WTC11 (cell line): ENCODE data around the gene DNAH1. TPM values are rescaled to one million over a fixed set of nuclear protein-coding genes. Genes with fewer than 3 reads are reported as not detected.

Experiments
- ATAC-seq: fragments of 200-7000 bp; cut with Tn5 transposase; 2 replicates; pipeline ENCODE4 v1.10.0; 2021; ENCODE audit warnings: mild to moderate bottlenecking, moderate library complexity
- CTCF ChIA-PET: fragments of 300-600 bp; sonication (Branson Sonifier 250); formaldehyde crosslinking; loops from one replicate; lab custom pipeline; 2021; ENCODE audit warnings: antibody characterized with exemption; lab: Charles Lee
- POLR2A ChIA-PET: fragments of 350-600 bp; sonication (Branson Sonifier 250); formaldehyde crosslinking; loops from one replicate; lab custom pipeline; 2021; ENCODE audit warnings: antibody characterized with exemption; lab: Charles Lee
- DNase-seq: peaks from one replicate; pipeline ENCODE4 v3.0.0; 2021; ENCODE audit warnings: low spot score
- H3K27ac Mint-ChIP-seq: 2 replicates; pipeline ENCODE4 v1.8.0; 2021; ENCODE audit warnings: mixed read lengths
- H3K27me3 Mint-ChIP-seq: 2 replicates; pipeline ENCODE4 v1.8.0; 2021; ENCODE audit warnings: low read depth, mild to moderate bottlenecking, moderate library complexity, mixed read lengths
- H3K36me3 Mint-ChIP-seq: 2 replicates; pipeline ENCODE4 v1.8.0; 2021; ENCODE audit warnings: mixed read lengths
- H3K4me1 Mint-ChIP-seq: 2 replicates; pipeline ENCODE4 v1.8.0; 2022; ENCODE audit warnings: mixed read lengths
- H3K4me3 Mint-ChIP-seq: 2 replicates; pipeline ENCODE4 v1.8.0; 2021; ENCODE audit warnings: mild to moderate bottlenecking, moderate library complexity, mixed read lengths
- H3K9me3 Mint-ChIP-seq: 2 replicates; pipeline ENCODE4 v1.8.0; 2021; ENCODE audit warnings: mixed read lengths
- AFF4 ChIP-seq: sonication (generic); formaldehyde crosslinking; IDR thresholded peaks from 2 replicates; pipeline ENCODE4 v1.8.1; 2023; ENCODE audit warnings: mild to moderate bottlenecking, missing genetic modification reagents, borderline replicate concordance
- ARID4B ChIP-seq: sonication (generic); formaldehyde crosslinking; IDR thresholded peaks from 2 replicates; pipeline ENCODE4 v1.8.0; 2023; ENCODE audit warnings: missing genetic modification reagents, mild to moderate bottlenecking, borderline replicate concordance
- ATF3 ChIP-seq: sonication (generic); formaldehyde crosslinking; conservative IDR thresholded peaks from 2 replicates; pipeline ENCODE4 v1.8.1; 2022; ENCODE audit warnings: mild to moderate bottlenecking, missing genetic modification reagents
- ATF6 ChIP-seq: sonication (generic); formaldehyde crosslinking; IDR thresholded peaks from 2 replicates; pipeline ENCODE4 v1.8.1; 2023; ENCODE audit warnings: mild to moderate bottlenecking, missing genetic modification reagents
- CREB1 ChIP-seq: sonication (generic); formaldehyde crosslinking; IDR thresholded peaks from 2 replicates; pipeline ENCODE4 v1.8.0; 2023; ENCODE audit warnings: mild to moderate bottlenecking, missing genetic modification reagents
- E2F1 ChIP-seq: sonication (generic); formaldehyde crosslinking; IDR thresholded peaks from 2 replicates; pipeline ENCODE4 v1.8.0; 2022; ENCODE audit warnings: mild to moderate bottlenecking, missing genetic modification reagents
- GABPB1 ChIP-seq: sonication (generic); formaldehyde crosslinking; IDR thresholded peaks from 2 replicates; pipeline ENCODE4 v1.8.1; 2023; ENCODE audit warnings: mild to moderate bottlenecking, missing genetic modification reagents
- IRF1 ChIP-seq: sonication (generic); formaldehyde crosslinking; IDR thresholded peaks from 2 replicates; pipeline ENCODE4 v1.8.0; 2023; ENCODE audit warnings: missing genetic modification reagents
- JAZF1 ChIP-seq: fragments of 250-450 bp; sonication (Bioruptor Pico); IDR thresholded peaks from 2 replicates; pipeline ENCODE4 v1.9.0; 2021; ENCODE audit warnings: moderate library complexity, mild to moderate bottlenecking, inconsistent platforms
- MAX ChIP-seq: sonication (generic); formaldehyde crosslinking; IDR thresholded peaks from 2 replicates; pipeline ENCODE4 v1.8.0; 2022; ENCODE audit warnings: mild to moderate bottlenecking, missing genetic modification reagents
- MLX ChIP-seq: sonication (generic); formaldehyde crosslinking; IDR thresholded peaks from 2 replicates; pipeline ENCODE4 v1.8.1; 2023; ENCODE audit warnings: mild to moderate bottlenecking, missing genetic modification reagents, moderate library complexity
- MXD4 ChIP-seq: fragments of 250-450 bp; sonication (Bioruptor Pico); IDR thresholded peaks from 2 replicates; pipeline ENCODE4 v1.8.0; 2021; ENCODE audit warnings: mild to moderate bottlenecking, moderate library complexity, borderline replicate concordance
- SMAD3 ChIP-seq: sonication (generic); formaldehyde crosslinking; IDR thresholded peaks from 2 replicates; pipeline ENCODE4 v1.8.0; 2022; ENCODE audit warnings: missing genetic modification reagents, mild to moderate bottlenecking, borderline replicate concordance
- ZNF671 ChIP-seq: fragments of 250-450 bp; sonication (Bioruptor Pico); IDR thresholded peaks from 2 replicates; pipeline ENCODE4 v1.8.0; 2021; ENCODE audit warnings: mild to moderate bottlenecking
- ZSCAN18 ChIP-seq: fragments of 250-450 bp; sonication (Bioruptor Pico); IDR thresholded peaks from 2 replicates; pipeline ENCODE4 v2.1.2; 2022; ENCODE audit warnings: mild to moderate bottlenecking, moderate library complexity
- total RNA-seq: library from RNA; stranded (reverse); gene quantifications from 3 replicates; pipeline ENCODE4 v1.2.3, GENCODE V29; 2021

Gene DNAH1
- total RNA-seq, 1 experiment from 2014 or later: 1.5 TPM

- TF ChIP-seq E2F1 (CRISPR knock-in tag) (no peak), CREB1 (CRISPR knock-in tag) (no peak), IRF1 (no peak), ZNF671 (CRISPR knock-in tag) (no peak), AFF4 (CRISPR knock-in tag) (no peak), ATF3 (CRISPR knock-in tag) (no peak), MLX (no peak)
These were observed 87.2 kb downstream of the DNAH1 start (continued) for GRCh38 chr3:52403271-52403841.

- ATAC-seq (no peak), DNase-seq (no peak)
- H3K4me3 Mint-ChIP-seq: no peak overlapping the region
- H3K27ac Mint-ChIP-seq: no peak overlapping the region
- H3K36me3 Mint-ChIP-seq: peaks cover 50% of the 10 kb centered on the region
- H3K4me1 Mint-ChIP-seq: 0 out of 2 replicates have a peak, but pooled peaks cover under 1% of the 10 kb centered on the region
- TF ChIP-seq ATF6: no peak
- TF ChIP-seq SMAD3: no peak
- TF ChIP-seq ZSCAN18 (CRISPR knock-in tag): no peak
- TF ChIP-seq ARID4B (CRISPR knock-in tag): no peak
- no peak for TF ChIP-seq CREB1 (CRISPR knock-in tag)
- no peak for TF ChIP-seq MXD4 (CRISPR knock-in tag)
- TF ChIP-seq JAZF1 (CRISPR knock-in tag): no peak
- TF ChIP-seq MAX: no peak
- no peak for TF ChIP-seq GABPB1 (CRISPR knock-in tag)
- no peaks in the 10 kb centered on the region for H3K27me3 Mint-ChIP-seq
- CTCF ChIA-PET: interaction anchor here (2.5 kb wide), 1 partner anchor 15 kb away, joined by 11 read pairs; no protein-coding TSS in a partner anchor
- POLR2A ChIA-PET: no interaction called here
- no peaks in the 10 kb centered on the region for H3K9me3 Mint-ChIP-seq
These were observed 87.8 kb downstream of the DNAH1 start for GRCh38 chr3:52403955-52404354.
